ENCODE data around the gene RPS24. TPM values are rescaled to one million over a fixed set of nuclear protein-coding genes. Genes with fewer than 3 reads are reported as not detected.

RPS24 gene
- total and polyA plus RNA-seq, 9 of the 15 experiments (the other 6 are each of a cell fraction or from before 2014, with no cell fraction given) = 1,947 to 7,307 (median 5,944) TPM

- H3K9me3 ChIP-seq (replicated peaks; ENCODE audit: control insufficient read depth, insufficient read depth, low read depth, low read length) = no peaks in the 10 kb centered on the region
- no peak overlapping the region for H3K4me2 ChIP-seq (ENCODE audit: insufficient read depth, low read length)
- POLR2A ChIA-PET = interaction anchor here (0.7 to 1.6 kb wide), 2 partner anchors 16 to 180 kb away, joined by 3 to 6 read pairs; partner anchors contain the start of gene RPS24
- H3K27me3 ChIP-seq (ENCODE audit: control insufficient read depth in 2 of 2, insufficient read depth in 2 of 2, low read length in 2 of 2) = no peaks in the 10 kb centered on the region
- peaks cover 96% of the 10 kb centered on the region for H3K36me3 ChIP-seq (ENCODE audit: control insufficient read depth, insufficient read depth, low read length)
- no TSS peak for BruUV-seq (replicated peaks)
- no peaks in the 10 kb centered on the region for H3K79me2 ChIP-seq (ENCODE audit: control insufficient read depth, insufficient read depth, low read length)
- FAIRE-seq (no peak), ATAC-seq (no peak), DNase-seq (ENCODE audit: extremely low read depth in 1 of 4, low spot score in 3 of 4) (no peak)
- in situ Hi-C loops (cut with MboI) = no loop called here
- H4K20me1 ChIP-seq (replicated peaks; ENCODE audit: control insufficient read depth, insufficient read depth, low read length) = no peaks in the 10 kb centered on the region
- TF ChIP-seq HEY1 (CRISPR knock-in tag; IDR thresholded peaks at IDR 0.05; ENCODE audit: borderline replicate concordance) = no peak
- no peaks in the 10 kb centered on the region for H3K4me1 ChIP-seq (replicated peaks in 1 of 2; ENCODE audit: control insufficient read depth in 2 of 2, insufficient read depth in 2 of 2, low read length in 2 of 2)
- no peak overlapping the region for H3K4me3 ChIP-seq
- H2AFZ ChIP-seq (ENCODE audit: low read depth, low read length) = no peak overlapping the region
- no peak overlapping the region for H3K27ac ChIP-seq (ENCODE audit: extremely low read depth, low read depth, low read length)
- CTCF ChIA-PET (ENCODE audit: low intra/inter-chr PET ratio) = interaction anchor here (0.6 kb wide), 1 partner anchor 298 kb away, joined by 3 read pairs; no protein-coding TSS in a partner anchor
- H3K9me1 ChIP-seq (ENCODE audit: control insufficient read depth, insufficient read depth, low read length) = no peaks in the 10 kb centered on the region
- no peak overlapping the region for H3K9ac ChIP-seq (ENCODE audit: insufficient read depth in 1 of 2, low read depth in 2 of 2, low read length in 2 of 2)
- intact Hi-C loops (cut with micrococcal nuclease) = no loop called here
- WGBS (ENCODE audit: insufficient coverage, low coverage, missing lambda C conversion rate) = 62% methylated on average over 4 of the region's 5 CpGs
These were observed 15.8 kb upstream of the RPS24 start for GRCh38 chr10:78017856-78018255.

- no peak overlapping the region for H3K27ac ChIP-seq (ENCODE audit: extremely low read depth, low read depth, low read length)
- POLR2A ChIA-PET = no interaction called here
- in situ Hi-C loops (cut with MboI) = no loop called here
- ATAC-seq (no peak), DNase-seq (ENCODE audit: extremely low read depth in 1 of 4, low spot score in 3 of 4) (no peak), FAIRE-seq (no peak)
- peaks cover 96% of the 10 kb centered on the region for H3K36me3 ChIP-seq (ENCODE audit: control insufficient read depth, insufficient read depth, low read length)
- H3K9me1 ChIP-seq (ENCODE audit: control insufficient read depth, insufficient read depth, low read length) = no peaks in the 10 kb centered on the region
- no peak overlapping the region for H3K4me2 ChIP-seq (ENCODE audit: insufficient read depth, low read length)
- H3K4me3 ChIP-seq = no peak overlapping the region
- H3K79me2 ChIP-seq (ENCODE audit: control insufficient read depth, insufficient read depth, low read length) = no peaks in the 10 kb centered on the region
- intact Hi-C loops (cut with micrococcal nuclease) = no loop called here
- no peak overlapping the region for H3K9ac ChIP-seq (ENCODE audit: insufficient read depth in 1 of 2, low read depth in 2 of 2, low read length in 2 of 2)
- no peaks in the 10 kb centered on the region for H3K27me3 ChIP-seq (ENCODE audit: control insufficient read depth in 2 of 2, insufficient read depth in 2 of 2, low read length in 2 of 2)
- TSS peak; percentile 13 for BruUV-seq (replicated peaks)
- 63% methylated on average over 3 of the region's 3 CpGs for WGBS (ENCODE audit: insufficient coverage, low coverage, missing lambda C conversion rate)
- no peaks in the 10 kb centered on the region for H3K9me3 ChIP-seq (replicated peaks; ENCODE audit: control insufficient read depth, insufficient read depth, low read depth, low read length)
- no peaks in the 10 kb centered on the region for H3K4me1 ChIP-seq (replicated peaks in 1 of 2; ENCODE audit: control insufficient read depth in 2 of 2, insufficient read depth in 2 of 2, low read length in 2 of 2)
- no peak overlapping the region for H2AFZ ChIP-seq (ENCODE audit: low read depth, low read length)
- CTCF ChIA-PET (ENCODE audit: low intra/inter-chr PET ratio) = no interaction called here
- no peaks in the 10 kb centered on the region for H4K20me1 ChIP-seq (replicated peaks; ENCODE audit: control insufficient read depth, insufficient read depth, low read length)
- TF ChIP-seq NEUROD1 (IDR thresholded peaks at IDR 0.05; ENCODE audit: borderline replicate concordance, low read depth, low read length, partially characterized antibody) (no peak), SP2 (IDR thresholded peaks at IDR 0.05; ENCODE audit: extremely low read depth, low read depth, low read length, poor library complexity, severe bottlenecking) (no peak), ZBTB34 (CRISPR knock-in tag; IDR thresholded peaks at IDR 0.05) (no peak), EHMT2 (IDR thresholded peaks at IDR 0.05) (no peak), TRIM24 (IDR thresholded peaks at IDR 0.05) (no peak), SIX5 (IDR thresholded peaks at IDR 0.05; ENCODE audit: borderline replicate concordance in 1 of 2, insufficient read depth in 1 of 2, low read depth in 1 of 2, low read length in 2 of 2) (no peak), HMG20B (CRISPR knock-in tag; IDR thresholded peaks at IDR 0.05) (no peak), PYGO2 (tag; IDR thresholded peaks at IDR 0.05) (no peak), NFE2 (IDR thresholded peaks at IDR 0.05; ENCODE audit: low read depth) (no peak), BRD9 (IDR thresholded peaks at IDR 0.05; ENCODE audit: low read depth, partially characterized antibody) (no peak), PPARD (CRISPR knock-in tag; IDR thresholded peaks at IDR 0.05) (no peak)
- TF ChIP-seq, protein P1, sequence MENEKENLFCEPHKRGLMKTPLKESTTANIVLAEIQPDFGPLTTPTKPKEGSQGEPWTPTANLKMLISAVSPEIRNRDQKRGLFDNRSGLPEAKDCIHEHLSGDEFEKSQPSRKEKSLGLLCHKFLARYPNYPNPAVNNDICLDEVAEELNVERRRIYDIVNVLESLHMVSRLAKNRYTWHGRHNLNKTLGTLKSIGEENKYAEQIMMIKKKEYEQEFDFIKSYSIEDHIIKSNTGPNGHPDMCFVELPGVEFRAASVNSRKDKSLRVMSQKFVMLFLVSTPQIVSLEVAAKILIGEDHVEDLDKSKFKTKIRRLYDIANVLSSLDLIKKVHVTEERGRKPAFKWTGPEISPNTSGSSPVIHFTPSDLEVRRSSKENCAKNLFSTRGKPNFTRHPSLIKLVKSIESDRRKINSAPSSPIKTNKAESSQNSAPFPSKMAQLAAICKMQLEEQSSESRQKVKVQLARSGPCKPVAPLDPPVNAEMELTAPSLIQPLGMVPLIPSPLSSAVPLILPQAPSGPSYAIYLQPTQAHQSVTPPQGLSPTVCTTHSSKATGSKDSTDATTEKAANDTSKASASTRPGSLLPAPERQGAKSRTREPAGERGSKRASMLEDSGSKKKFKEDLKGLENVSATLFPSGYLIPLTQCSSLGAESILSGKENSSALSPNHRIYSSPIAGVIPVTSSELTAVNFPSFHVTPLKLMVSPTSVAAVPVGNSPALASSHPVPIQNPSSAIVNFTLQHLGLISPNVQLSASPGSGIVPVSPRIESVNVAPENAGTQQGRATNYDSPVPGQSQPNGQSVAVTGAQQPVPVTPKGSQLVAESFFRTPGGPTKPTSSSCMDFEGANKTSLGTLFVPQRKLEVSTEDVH (IDR thresholded peaks at IDR 0.05; ENCODE audit: low read depth, partially characterized antibody) = no peak
These were observed 14.4 kb upstream of the RPS24 start for GRCh38 chr10:78019264-78019663.

All from K562 (cell line).